ENCODE results near the gene METTL3.

DNA sequence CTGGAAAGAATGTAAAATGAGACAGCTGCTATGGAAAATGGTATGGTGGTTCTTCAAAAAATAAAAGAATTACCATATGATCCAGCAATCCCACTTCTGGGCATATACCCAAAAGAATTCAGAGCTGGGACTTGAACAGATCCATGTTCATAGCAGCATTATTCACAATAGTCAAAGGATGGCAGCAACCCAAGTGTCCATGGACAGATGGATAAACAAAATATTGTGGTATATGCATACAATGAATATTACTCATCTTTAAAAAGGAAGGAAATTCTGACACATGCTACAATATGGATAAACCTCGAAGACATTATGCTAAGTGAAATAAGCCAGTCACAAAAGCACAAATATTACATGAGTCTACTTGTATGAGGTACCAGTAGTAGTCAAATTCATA, 43.5 kb downstream of the METTL3 start:
- TF ChIP-seq SIN3A (IDR thresholded peaks at IDR 0.05; ENCODE audit: borderline replicate concordance, insufficient read depth, low read depth, low read length) (no peak), POLR2AphosphoS5 (IDR thresholded peaks at IDR 0.05; ENCODE audit: low read depth, low read length) (no peak)
- TF ChIP-seq, protein P1, sequence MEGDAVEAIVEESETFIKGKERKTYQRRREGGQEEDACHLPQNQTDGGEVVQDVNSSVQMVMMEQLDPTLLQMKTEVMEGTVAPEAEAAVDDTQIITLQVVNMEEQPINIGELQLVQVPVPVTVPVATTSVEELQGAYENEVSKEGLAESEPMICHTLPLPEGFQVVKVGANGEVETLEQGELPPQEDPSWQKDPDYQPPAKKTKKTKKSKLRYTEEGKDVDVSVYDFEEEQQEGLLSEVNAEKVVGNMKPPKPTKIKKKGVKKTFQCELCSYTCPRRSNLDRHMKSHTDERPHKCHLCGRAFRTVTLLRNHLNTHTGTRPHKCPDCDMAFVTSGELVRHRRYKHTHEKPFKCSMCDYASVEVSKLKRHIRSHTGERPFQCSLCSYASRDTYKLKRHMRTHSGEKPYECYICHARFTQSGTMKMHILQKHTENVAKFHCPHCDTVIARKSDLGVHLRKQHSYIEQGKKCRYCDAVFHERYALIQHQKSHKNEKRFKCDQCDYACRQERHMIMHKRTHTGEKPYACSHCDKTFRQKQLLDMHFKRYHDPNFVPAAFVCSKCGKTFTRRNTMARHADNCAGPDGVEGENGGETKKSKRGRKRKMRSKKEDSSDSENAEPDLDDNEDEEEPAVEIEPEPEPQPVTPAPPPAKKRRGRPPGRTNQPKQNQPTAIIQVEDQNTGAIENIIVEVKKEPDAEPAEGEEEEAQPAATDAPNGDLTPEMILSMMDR (IDR thresholded peaks at IDR 0.05) = no peak
